D721Med (cell line): ENCODE measurements around the gene FUT9.

Experiments
- DNase-seq: peaks from one replicate; pipeline ENCODE4 v3.0.0; 2011; ENCODE audit warnings: low spot score; ENCODE audit not compliant: insufficient read length
- FAIRE-seq: peaks from 2 replicates; lab custom pipeline; 2011; peaks lifted over from hg19 to GRCh38; lab: Jason Lieb, UNC
- CTCF ChIP-seq: IDR thresholded peaks from 2 replicates; pipeline ENCODE4 v1.5.1; 2012; ENCODE audit warnings: mild to moderate bottlenecking, control low read depth; ENCODE audit not compliant: insufficient read depth; ENCODE audit errors: missing control alignments

The FUT9 gene

GRCh38 chr6:96124778-96125177, 109.0 kb downstream of the FUT9 start:
- no peak for FAIRE-seq
- DNase-seq, result no peak
- TF ChIP-seq CTCF, result no peak

GRCh38 chr6:96138406-96138805, 122.6 kb downstream of the FUT9 start:
- TF ChIP-seq CTCF, result no peak
- DNase-seq (no peak), FAIRE-seq (no peak)

GRCh38 chr6:96142142-96142541, 126.4 kb downstream of the FUT9 start:
- DNase-seq, result no peak
- no peak for FAIRE-seq
- no peak for TF ChIP-seq CTCF

- no peak for DNase-seq
- no peak for FAIRE-seq
- no peak for TF ChIP-seq CTCF
Observed at GRCh38 chr6:96150431-96150830, 134.7 kb downstream of the FUT9 start.

GRCh38 chr6:96151707-96152106, 135.9 kb downstream of the FUT9 start:
- FAIRE-seq (no peak), DNase-seq (no peak)
- TF ChIP-seq CTCF, result no peak

- no peak for FAIRE-seq
- no peak for DNase-seq
- no peak for TF ChIP-seq CTCF
Observed at GRCh38 chr6:96152114-96152708, 136.4 kb downstream of the FUT9 start.

- DNase-seq, result no peak
- peak; percentile 20 for TF ChIP-seq CTCF
- FAIRE-seq, result no peak
Observed at GRCh38 chr6:96153775-96154174, 138.0 kb downstream of the FUT9 start.
